Smooth muscle cell (in vitro differentiated cells): ENCODE measurements around the gene IQGAP2. TPM values are rescaled to one million over a fixed set of nuclear protein-coding genes. Genes with fewer than 3 reads are reported as not detected.

Source experiments
- DNase-seq: peaks from one replicate; lab custom pipeline; 2025; ENCODE audit not compliant: unreplicated experiment; lab: John Stamatoyannopoulos, UW
- H2AFZ ChIP-seq: fragments of 200-600 bp; sonication (generic); 2 replicates; pipeline ENCODE4 v1.6.0; 2016; ENCODE audit warnings: antibody characterized with exemption, low read depth, mild to moderate bottlenecking
- H3F3A ChIP-seq: fragments of 200-600 bp; sonication (generic); 2 replicates; pipeline ENCODE4 v1.6.0; 2017; ENCODE audit warnings: antibody characterized with exemption, low read depth
- H3K27ac ChIP-seq: fragments of 200-600 bp; sonication (generic); 2 replicates; pipeline ENCODE4 v1.5.1; 2016; ENCODE audit warnings: low read depth, mild to moderate bottlenecking
- H3K27me3 ChIP-seq: fragments of 200-600 bp; sonication (generic); 2 replicates; pipeline ENCODE4 v1.6.1; 2016; ENCODE audit warnings: low read depth, mild to moderate bottlenecking
- H3K36me3 ChIP-seq: fragments of 200-600 bp; sonication (generic); 2 replicates; pipeline ENCODE4 v1.5.1; 2016; ENCODE audit warnings: low read depth
- H3K4me1 ChIP-seq: fragments of 200-600 bp; sonication (generic); 2 replicates; pipeline ENCODE4 v1.5.1; 2016; ENCODE audit warnings: low read depth
- H3K4me2 ChIP-seq: fragments of 200-600 bp; sonication (generic); 2 replicates; pipeline ENCODE4 v1.6.0; 2016; ENCODE audit warnings: mild to moderate bottlenecking
- H3K4me3 ChIP-seq: fragments of 200-600 bp; sonication (generic); 2 replicates; pipeline ENCODE4 v1.5.1; 2016; ENCODE audit warnings: mild to moderate bottlenecking
- H3K79me2 ChIP-seq: fragments of 200-600 bp; sonication (generic); 2 replicates; pipeline ENCODE4 v1.6.0; 2016; ENCODE audit warnings: low read depth, mild to moderate bottlenecking
- H3K9ac ChIP-seq: fragments of 200-600 bp; sonication (generic); 2 replicates; pipeline ENCODE4 v1.6.0; 2016; ENCODE audit warnings: low read depth
- H3K9me3 ChIP-seq: fragments of 200-600 bp; sonication (generic); replicated peaks from 2 replicates; pipeline ENCODE4 v1.5.1; 2016; ENCODE audit warnings: low read depth
- H4K20me1 ChIP-seq: fragments of 200-600 bp; sonication (generic); 2 replicates; pipeline ENCODE4 v1.6.0; 2016; ENCODE audit warnings: low read depth
- CTCF ChIP-seq: fragments of 200-600 bp; sonication (generic); IDR thresholded peaks from 2 replicates; pipeline ENCODE4 v1.5.1; 2017; ENCODE audit warnings: borderline replicate concordance, mild to moderate bottlenecking, antibody characterized with exemption; ENCODE audit not compliant: insufficient read depth, poor library complexity, severe bottlenecking
- WGBS: methylation state at CpG from one replicate; pipeline ENCODE4 v1.1.7; 2016; ENCODE audit warnings: low lambda C conversion rate; 5-methylcytosine and 5-hydroxymethylcytosine counted together
- polyA plus RNA-seq: library from polyadenylated mRNA; unstranded; fragments of >200 nt; fragmentation: Nextera tagmentation; extraction: Ambion mirVana; gene quantifications from 2 replicates; pipeline ENCODE4 v1.2.1, GENCODE V29; 2016
- total RNA-seq: library from RNA; depleted of rRNA; stranded (reverse); fragments of >200 nt; gene quantifications from 2 replicates; pipeline ENCODE4 v1.2.3, GENCODE V29; 2014

The IQGAP2 gene
- total and polyA plus RNA-seq, 2 experiments from 2014 or later, result 7.3 to 16.6 TPM

GRCh38 chr5:76692274-76692540 is 289.1 kb downstream of the IQGAP2 start:
- Histone ChIP-seq H3K79me2 (no peaks in the 10 kb centered on the region), H3K27ac (peak overlapping the region; percentile 83), H3K4me3 (no peak overlapping the region), H3K9me3 (no peaks in the 10 kb centered on the region), H3K27me3 (no peaks in the 10 kb centered on the region), H3K36me3 (no peaks in the 10 kb centered on the region), H3F3A (peaks cover 19% of the 10 kb centered on the region), H4K20me1 (no peaks in the 10 kb centered on the region), H3K9ac (no peak overlapping the region), H3K4me1 (peaks cover 24% of the 10 kb centered on the region), H2AFZ (no peak overlapping the region), H3K4me2 (peak overlapping the region; percentile 29)
- TF ChIP-seq CTCF, result no peak
- no peak for DNase-seq
- 96% methylated on average over 6 of the region's 6 CpGs for WGBS

GRCh38 chr5:76692651-76693050 is 289.6 kb downstream of the IQGAP2 start:
- Histone ChIP-seq H3K27me3 (no peaks in the 10 kb centered on the region), H3K27ac (no peak overlapping the region), H4K20me1 (no peaks in the 10 kb centered on the region), H3F3A (peaks cover 19% of the 10 kb centered on the region), H3K9ac (no peak overlapping the region), H2AFZ (no peak overlapping the region), H3K4me1 (peaks cover 24% of the 10 kb centered on the region), H3K79me2 (no peaks in the 10 kb centered on the region), H3K9me3 (no peaks in the 10 kb centered on the region), H3K4me3 (no peak overlapping the region), H3K4me2 (no peak overlapping the region), H3K36me3 (no peaks in the 10 kb centered on the region)
- DNase-seq, result no peak
- 85% methylated on average over 3 of the region's 3 CpGs for WGBS
- TF ChIP-seq CTCF, result no peak

GRCh38 chr5:76693141-76693540 is 290.1 kb downstream of the IQGAP2 start:
- no peaks in the 10 kb centered on the region for H3K9me3 ChIP-seq
- H4K20me1 ChIP-seq, result no peaks in the 10 kb centered on the region
- no peaks in the 10 kb centered on the region for H3K36me3 ChIP-seq
- H3K4me1 ChIP-seq, result peaks cover 24% of the 10 kb centered on the region
- H3F3A ChIP-seq, result peaks cover 19% of the 10 kb centered on the region
- H3K79me2 ChIP-seq, result no peaks in the 10 kb centered on the region
- no peak for DNase-seq
- WGBS, result 93% methylated on average over 3 of the region's 3 CpGs
- no peak overlapping the region for H3K9ac ChIP-seq
- H3K27ac ChIP-seq, result no peak overlapping the region
- H3K27me3 ChIP-seq, result no peaks in the 10 kb centered on the region
- TF ChIP-seq CTCF, result no peak
- no peak overlapping the region for H2AFZ ChIP-seq
- no peak overlapping the region for H3K4me3 ChIP-seq
- no peak overlapping the region for H3K4me2 ChIP-seq

- TF ChIP-seq CTCF, result no peak
- no peak for DNase-seq
- H3K36me3 ChIP-seq, result no peaks in the 10 kb centered on the region
- H3K9me3 ChIP-seq, result no peaks in the 10 kb centered on the region
- H3F3A ChIP-seq, result peaks cover 15% of the 10 kb centered on the region
- H3K27me3 ChIP-seq, result no peaks in the 10 kb centered on the region
- no peak overlapping the region for H3K4me3 ChIP-seq
- no peak overlapping the region for H2AFZ ChIP-seq
- no peaks in the 10 kb centered on the region for H4K20me1 ChIP-seq
- H3K79me2 ChIP-seq, result no peaks in the 10 kb centered on the region
- 75% methylated on average over 2 of the region's 2 CpGs for WGBS
- H3K9ac ChIP-seq, result no peak overlapping the region
- no peak overlapping the region for H3K27ac ChIP-seq
- peaks cover 17% of the 10 kb centered on the region for H3K4me1 ChIP-seq
- H3K4me2 ChIP-seq, result no peak overlapping the region
Measured at GRCh38 chr5:76694317-76694716, 291.2 kb downstream of the IQGAP2 start.
